Peyer's patch (tissue), 4 donors: ENCODE results near the gene CCDC78. TPM values are rescaled to one million over a fixed set of nuclear protein-coding genes. Genes with fewer than 3 reads are reported as not detected.

Experiments
- DNase-seq, 3 donors: peaks; one replicate each; pipeline ENCODE4 v3.0.0-alpha.2; 2017 to 2019
- H3K27ac ChIP-seq, 4 donors: fragments of 200-600 bp; sonication (generic); one replicate each; pipeline ENCODE4 v1.5.1; 2016 to 2019
- H3K27me3 ChIP-seq, 2 donors: fragments of 200-600 bp; sonication (generic); one replicate each; pipeline ENCODE4 v1.5.1; 2019
- H3K36me3 ChIP-seq, 3 donors: fragments of 200-600 bp; sonication (generic); one replicate each; pipeline ENCODE4 v1.5.1; 2016 to 2019
- H3K4me1 ChIP-seq, 4 donors: fragments of 200-600 bp; sonication (generic); one replicate each; pipeline ENCODE4 v1.5.1; 2016 to 2019
- H3K4me3 ChIP-seq, 4 donors: fragments of 200-600 bp; sonication (generic); 1 replicate in 3 of 4; 2 replicates in 1 of 4; pipeline ENCODE4 v1.5.1; 2016 to 2019; ENCODE audit warnings: mild to moderate bottlenecking in 1 of 4
- H3K9me3 ChIP-seq, 4 donors: fragments of 200-600 bp; sonication (generic); one replicate each; pipeline ENCODE4 v1.5.1; 2016 to 2019; ENCODE audit warnings: mild to moderate bottlenecking in 1 of 4
- CTCF ChIP-seq, 6 experiments: fragments of 450-650 bp in 4 of 6; fragments of 200-600 bp in 2 of 6; sonication (generic) in 1 of 6; IDR thresholded peaks; one replicate each; pipeline ENCODE4 v1.5.1; 2017 to 2019; ENCODE audit warnings: antibody characterized with exemption in 6 of 6, mild to moderate bottlenecking in 3 of 6, moderate library complexity in 1 of 6
- POLR2A ChIP-seq, 2 donors: fragments of 450-650 bp; IDR thresholded peaks; one replicate each; pipeline ENCODE4 v1.5.1; 2017; ENCODE audit warnings: antibody characterized with exemption in 2 of 2, mild to moderate bottlenecking in 2 of 2, moderate library complexity in 2 of 2
- total RNA-seq, 4 donors: library from RNA; depleted of rRNA; stranded (reverse); fragments of >200 nt; gene quantifications; one replicate each; pipeline ENCODE4 v1.1.0, GENCODE V29; 2016

CCDC78 gene
- total RNA-seq, 4 donors from 2014 or later = 2.1 to 13.2 (median 6.3) TPM

GRCh38 chr16:766008-766819, 40.0 kb upstream of the CCDC78 start:
- Histone ChIP-seq H3K27me3 (no peaks in the 10 kb centered on the region), H3K4me3 (no peak overlapping the region), H3K9me3 (no peaks in the 10 kb centered on the region), H3K36me3 (no peaks in the 10 kb centered on the region), H3K4me1 (no peaks in the 10 kb centered on the region), H3K27ac (no peak overlapping the region)
- no peak for DNase-seq
- TF ChIP-seq CTCF (IDR thresholded peaks at IDR 0.05) (no peak), POLR2A (IDR thresholded peaks at IDR 0.05) (no peak)

DNA sequence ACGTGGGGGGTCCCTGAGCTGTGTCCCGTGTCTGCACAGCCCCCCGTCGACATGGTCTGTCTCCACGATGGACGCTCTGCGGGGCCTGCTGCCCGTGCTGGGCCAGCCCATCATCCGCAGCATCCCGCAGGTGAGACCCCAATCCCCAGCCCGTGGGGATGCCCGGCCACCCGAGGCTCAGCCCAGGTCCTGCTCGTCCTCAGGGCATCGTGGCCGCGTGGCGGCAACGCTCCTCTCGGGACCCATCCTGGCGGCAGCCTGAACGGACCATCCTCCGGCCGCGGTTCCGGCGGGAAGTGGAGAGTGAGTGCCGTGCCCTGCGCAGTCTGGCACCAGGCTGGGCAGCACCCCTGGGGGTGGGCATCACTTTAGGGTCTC, 39.2 kb upstream of the CCDC78 start:
- H3K27ac ChIP-seq = no peak overlapping the region
- no peaks in the 10 kb centered on the region for H3K9me3 ChIP-seq
- no peaks in the 10 kb centered on the region for H3K27me3 ChIP-seq
- H3K4me3 ChIP-seq = no peak overlapping the region
- TF ChIP-seq CTCF (IDR thresholded peaks at IDR 0.05) (no peak), POLR2A (IDR thresholded peaks at IDR 0.05) (no peak)
- no peak for DNase-seq
- no peaks in the 10 kb centered on the region for H3K4me1 ChIP-seq
- H3K36me3 ChIP-seq = no peaks in the 10 kb centered on the region

DNA sequence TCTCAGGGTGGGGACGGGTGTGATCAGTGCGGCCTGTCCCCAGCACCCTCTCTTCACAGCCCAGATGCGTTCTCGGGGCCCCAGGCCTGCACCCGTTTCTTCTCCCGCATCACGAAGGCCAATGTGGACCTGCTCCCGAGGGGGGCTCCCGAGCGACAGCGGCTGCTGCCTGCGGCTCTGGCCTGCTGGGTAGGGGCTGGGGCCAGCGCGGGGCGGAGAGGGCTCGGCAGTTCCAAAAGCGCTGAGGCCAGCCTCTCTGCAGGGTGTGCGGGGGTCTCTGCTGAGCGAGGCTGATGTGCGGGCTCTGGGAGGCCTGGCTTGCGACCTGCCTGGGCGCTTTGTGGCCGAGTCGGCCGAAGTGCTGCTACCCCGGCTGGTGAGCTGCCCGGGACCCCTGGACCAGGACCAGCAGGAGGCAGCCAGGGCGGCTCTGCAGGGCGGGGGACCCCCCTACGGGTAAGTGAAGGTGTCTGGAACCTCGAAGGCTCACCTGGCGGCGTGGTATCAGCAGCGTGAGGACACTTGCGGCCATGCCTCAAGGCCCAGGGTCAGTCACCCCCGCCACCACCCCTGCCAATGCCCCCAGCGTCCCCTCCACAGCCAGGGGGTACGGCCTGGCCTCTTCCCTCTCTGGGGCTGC, 38.7 kb upstream of the CCDC78 start:
- no peaks in the 10 kb centered on the region for H3K9me3 ChIP-seq
- no peaks in the 10 kb centered on the region for H3K36me3 ChIP-seq
- H3K4me1 ChIP-seq = no peaks in the 10 kb centered on the region
- H3K27me3 ChIP-seq = no peaks in the 10 kb centered on the region
- no peak overlapping the region for H3K4me3 ChIP-seq
- no peak for TF ChIP-seq CTCF (IDR thresholded peaks at IDR 0.05)
- no peak for TF ChIP-seq POLR2A (IDR thresholded peaks at IDR 0.05)
- no peak for DNase-seq
- no peak overlapping the region for H3K27ac ChIP-seq

DNA sequence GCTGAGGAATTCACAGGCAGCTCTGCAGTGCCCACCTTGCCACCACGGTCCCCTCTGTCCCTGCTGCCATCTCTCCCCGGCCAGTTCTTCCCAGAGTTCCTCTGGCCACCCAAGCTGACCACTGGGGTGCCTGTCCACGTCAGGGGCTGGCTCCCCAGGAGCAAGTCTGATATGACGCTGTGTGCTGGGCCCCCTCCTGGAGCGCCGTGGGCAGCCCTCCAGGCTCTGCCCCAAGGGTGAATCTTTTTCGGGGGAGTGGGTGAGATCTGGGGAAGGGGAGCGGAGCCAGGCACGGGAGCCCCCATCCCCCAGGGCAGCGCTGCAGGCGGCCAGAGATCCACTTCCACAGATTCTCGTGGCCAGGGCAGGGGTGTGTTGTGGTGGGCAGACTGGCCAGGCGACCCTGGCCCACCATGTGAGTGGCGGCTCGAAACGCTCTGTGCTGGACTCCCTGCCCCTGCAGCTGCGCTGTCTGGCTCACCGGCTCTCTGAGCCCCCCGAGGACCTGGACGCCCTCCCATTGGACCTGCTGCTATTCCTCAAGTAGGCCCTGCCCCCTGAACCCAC, 38.0 kb upstream of the CCDC78 start:
- Histone ChIP-seq H3K27ac (no peak overlapping the region), H3K4me1 (no peaks in the 10 kb centered on the region), H3K36me3 (no peaks in the 10 kb centered on the region), H3K4me3 (no peak overlapping the region), H3K27me3 (no peaks in the 10 kb centered on the region), H3K9me3 (no peaks in the 10 kb centered on the region)
- DNase-seq = no peak
- no peak for TF ChIP-seq POLR2A (IDR thresholded peaks at IDR 0.05)
- no peak for TF ChIP-seq CTCF (IDR thresholded peaks at IDR 0.05)

- no peak for DNase-seq
- Histone ChIP-seq H3K27ac (no peak overlapping the region), H3K4me1 (no peaks in the 10 kb centered on the region), H3K9me3 (no peaks in the 10 kb centered on the region), H3K36me3 (no peaks in the 10 kb centered on the region), H3K27me3 (no peaks in the 10 kb centered on the region), H3K4me3 (no peak overlapping the region)
- no peak for TF ChIP-seq CTCF (IDR thresholded peaks at IDR 0.05)
- TF ChIP-seq POLR2A (IDR thresholded peaks at IDR 0.05) = no peak
Measured at GRCh38 chr16:763369-764183, 37.3 kb upstream of the CCDC78 start.
